Medulla oblongata (tissue), 1 donor: ENCODE results near the gene TCP10L.
"Not testable (repeated sequence)": the region's sequence is repeated elsewhere in the genome, so short reads cannot be mapped to it uniquely, and the experiment has no call there.

Source experiments
- DNase-seq: peaks from one replicate; pipeline ENCODE4 v3.0.0-alpha.2; 2015; ENCODE audit errors: extremely low spot score

The TCP10L gene

DNA sequence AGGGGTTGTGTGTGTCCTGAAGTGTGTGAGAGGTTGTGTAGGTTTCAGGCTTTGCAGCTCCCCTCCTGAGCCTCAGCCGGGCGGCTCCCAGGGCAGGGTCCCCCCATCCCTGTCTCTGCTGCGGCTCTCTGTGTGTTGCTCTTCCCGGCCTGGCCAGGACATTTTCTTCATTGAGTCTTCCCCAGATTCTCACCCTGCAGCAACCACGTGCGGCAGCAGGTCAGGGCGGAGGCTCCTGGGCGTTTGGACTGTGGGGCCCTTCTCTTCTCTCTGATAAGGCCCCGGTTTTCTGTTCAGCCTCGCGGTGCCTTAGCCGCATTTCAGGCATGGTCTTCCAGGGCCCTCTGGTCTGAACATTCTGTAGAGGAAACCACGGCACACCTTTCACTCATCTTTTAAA lies 1.8 kb upstream of the TCP10L start:
- DNase-seq, result no peak

DNA sequence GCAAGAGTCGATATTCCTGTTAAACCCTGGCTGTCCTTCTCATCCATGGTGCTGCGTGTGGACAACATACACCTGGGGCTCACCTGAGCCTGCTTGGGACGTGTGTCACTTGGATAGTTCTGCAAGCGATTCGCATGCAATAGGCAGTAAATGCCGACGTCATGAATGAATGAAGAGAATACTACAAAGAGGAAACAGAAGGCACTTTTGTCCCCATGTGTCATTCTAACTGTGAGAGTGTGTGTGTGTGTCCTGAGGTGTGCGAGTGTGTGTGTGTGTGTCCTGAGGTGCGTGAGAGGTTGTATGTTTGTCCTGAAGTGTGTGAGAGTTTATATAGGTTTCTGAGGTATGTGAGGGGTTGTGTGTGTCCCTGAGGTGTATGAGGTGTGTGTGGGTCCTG lies 647 bp upstream of the TCP10L start:
- DNase-seq, result no peak

DNA sequence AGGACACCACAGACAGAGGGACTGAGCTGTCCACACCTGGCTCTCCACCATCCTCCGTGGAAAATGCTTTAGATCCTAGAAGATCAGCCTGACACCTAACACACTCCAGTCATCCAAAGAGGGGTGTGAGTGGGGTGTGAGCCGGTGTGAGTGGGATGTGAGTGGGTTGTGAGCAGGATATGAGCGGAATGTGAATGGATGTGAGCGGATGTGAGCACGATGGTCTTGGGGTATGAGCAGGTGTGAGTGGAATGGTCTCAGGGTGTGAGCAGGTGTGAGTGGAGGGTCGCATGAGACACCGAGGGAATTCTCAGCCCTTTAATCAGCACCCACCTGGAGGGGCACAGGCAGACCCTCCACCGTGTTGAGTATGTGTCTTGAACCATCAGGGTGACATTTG lies 851 bp downstream of the TCP10L start:
- DNase-seq, result no peak

DNA sequence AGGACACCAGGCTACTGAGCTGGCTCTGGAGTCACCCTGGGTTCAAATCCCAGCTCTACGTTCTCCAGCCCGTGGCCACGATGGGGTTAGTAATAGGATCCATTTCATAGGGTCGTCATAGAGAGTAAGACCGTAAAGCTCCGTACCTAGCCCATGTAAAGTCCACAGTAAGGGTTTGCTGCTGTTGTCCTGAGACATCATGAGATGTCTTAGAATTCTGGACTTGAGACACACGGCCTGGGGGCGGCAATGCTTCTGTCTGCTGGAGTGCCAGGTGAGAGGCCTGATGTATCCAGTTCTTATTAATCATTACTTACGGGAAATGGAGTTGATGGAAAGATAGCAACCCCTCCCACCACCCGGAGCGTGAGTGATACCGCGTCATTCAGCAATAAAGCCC lies 3.6 kb downstream of the TCP10L start:
- DNase-seq, result no peak

DNA sequence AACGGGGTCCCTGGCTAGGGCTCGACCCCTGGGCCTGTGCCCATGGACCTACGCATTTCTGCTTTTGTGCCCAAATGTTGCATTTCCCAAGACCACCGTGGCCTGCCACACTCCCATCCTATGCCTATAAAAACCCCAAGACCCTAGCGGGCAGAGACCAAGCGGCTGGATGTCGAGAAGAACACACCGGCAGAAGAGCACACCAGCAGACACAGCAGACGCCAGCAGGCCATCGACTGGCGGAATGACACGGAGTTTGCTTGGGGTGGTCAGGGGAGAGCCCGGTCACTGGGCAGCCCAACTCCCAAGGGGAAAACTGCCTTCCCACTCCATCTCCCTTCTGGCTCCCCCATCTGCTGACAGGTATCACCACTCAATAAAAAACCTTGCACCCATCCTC lies 4.4 kb downstream of the TCP10L start:
- no peak for DNase-seq

DNA sequence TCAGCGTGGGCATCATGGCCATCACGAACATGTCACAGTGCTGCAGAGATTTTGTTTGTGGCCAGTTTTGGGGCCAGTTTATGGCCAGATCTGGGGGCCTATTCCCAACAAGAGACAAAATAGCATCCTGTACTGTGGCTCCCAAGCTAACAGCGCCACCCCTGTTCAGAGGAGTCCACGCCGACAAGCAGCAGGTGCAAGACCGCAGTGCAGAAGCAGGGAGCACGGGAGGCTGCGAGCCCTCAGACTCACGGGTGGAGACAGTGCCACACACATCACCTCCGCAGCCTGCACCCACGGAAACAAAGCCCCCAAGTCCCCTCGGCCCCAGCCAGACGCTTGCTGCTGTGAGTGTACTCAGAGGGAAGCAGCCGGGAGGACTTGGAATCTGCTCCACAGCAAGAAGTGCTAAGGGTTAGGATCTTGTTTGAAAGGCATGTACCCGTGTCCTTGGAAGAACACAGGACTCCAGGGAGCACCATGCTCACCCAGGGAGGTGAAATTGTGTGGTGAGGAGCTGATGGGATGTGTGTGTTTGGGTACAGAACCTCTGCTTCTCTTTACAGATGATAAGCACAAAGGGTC lies 7.1 kb downstream of the TCP10L start:
- no peak for DNase-seq

DNA sequence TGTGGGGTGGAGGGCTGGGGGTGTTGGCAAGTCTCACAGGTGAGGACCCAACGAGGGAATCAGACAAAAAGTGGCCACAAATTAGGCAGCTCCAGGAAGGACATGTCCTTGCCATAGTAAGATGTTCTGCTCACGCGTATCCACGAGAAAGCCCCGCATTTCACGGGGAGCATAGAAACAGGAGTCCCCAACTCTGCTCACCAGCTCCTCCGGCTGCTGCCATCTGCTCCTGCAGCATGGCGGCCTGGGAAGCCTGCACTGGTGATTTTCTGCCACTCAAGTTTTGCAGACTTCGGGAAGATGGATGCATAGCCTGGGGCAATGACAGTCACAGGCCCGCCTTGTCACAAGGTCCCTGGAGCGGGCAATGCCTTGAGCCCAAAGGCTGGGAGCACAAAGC lies 9.3 kb downstream of the TCP10L start:
- DNase-seq, result no peak

DNA sequence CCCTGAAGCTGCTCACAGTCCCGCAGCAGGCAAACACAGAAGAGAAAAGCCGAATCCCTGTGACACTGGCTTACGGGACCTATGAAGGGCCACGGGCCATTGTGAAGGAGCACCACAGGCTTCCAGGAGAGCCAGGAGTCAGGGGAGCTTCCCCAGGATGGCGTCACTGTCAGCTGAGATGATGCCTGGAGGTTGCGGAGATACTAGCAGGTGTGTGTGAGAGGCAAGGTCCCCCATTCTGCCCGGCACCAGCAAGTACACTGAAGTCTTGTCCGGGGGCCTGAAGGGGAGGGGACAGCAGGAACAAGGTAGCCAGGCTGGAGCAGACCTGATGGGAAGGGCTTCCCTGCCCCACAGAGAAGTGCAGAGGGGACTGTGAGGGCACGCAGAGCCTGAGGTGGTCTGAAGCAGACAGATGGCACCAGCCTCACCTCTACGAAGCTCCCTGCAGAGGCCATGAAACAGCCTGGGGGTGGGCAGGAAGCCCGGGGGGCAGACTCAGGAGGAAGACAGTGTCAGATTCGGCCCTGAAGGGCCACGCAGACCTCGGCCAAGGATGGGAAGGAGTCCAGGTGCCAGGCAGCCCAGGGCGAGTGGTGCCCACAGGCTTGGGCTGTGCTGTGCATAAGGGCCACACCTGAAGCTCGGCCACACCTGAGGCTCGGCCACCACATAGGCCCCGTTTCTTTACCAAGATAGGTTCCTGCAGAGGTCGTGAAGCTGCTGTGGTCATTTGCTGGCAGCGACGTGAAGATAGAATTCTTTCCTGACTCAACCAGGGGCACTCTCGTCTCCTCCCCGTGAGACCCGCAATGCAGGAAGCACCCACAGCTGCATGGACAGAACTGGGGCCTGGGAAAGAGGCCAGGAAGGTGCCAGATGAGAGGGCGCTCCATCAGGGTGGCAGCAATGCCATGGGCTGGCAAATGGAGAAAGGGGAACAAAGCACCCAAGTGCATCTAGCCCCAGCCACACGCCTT lies 10.1 kb downstream of the TCP10L start:
- no peak for DNase-seq

DNA sequence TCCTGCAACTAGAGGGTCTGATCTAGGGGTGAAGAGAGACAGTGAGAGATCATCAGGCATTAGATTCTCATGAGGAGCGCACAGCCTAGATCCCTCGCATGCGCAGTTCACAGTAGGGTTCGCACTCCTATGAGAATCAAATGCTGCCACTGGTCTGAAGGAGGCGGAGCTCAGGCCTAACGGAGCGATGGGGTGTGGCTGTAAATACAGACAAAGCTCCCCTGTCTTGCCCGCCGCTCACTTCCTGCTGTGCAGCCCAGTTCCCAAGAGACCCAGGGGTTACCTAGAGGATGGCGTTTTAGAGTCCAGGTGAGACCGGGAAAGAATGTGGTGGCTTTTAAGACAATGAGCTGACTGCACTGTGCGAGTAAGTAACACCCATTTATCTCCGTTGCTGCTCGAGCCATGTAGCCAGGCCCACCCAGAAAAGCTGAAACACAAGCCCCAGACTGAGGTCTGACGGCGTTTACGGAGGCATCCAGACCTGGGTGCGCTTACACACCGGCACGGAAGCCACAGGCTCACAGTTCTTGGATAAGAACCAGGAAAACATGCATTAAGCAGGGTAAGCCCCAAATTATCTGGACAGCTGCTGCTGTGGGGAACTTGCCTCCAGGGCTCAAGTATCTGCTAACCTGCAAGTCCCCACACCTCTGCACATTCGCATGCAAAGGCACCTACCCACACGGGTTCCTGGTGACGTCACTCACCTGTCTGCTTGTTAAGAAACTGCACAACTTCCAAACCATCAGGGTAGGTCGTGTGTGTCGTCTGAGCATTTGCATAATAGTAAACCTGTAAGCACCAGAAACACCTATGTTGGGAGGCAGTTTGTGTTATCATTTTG lies 12.5 kb downstream of the TCP10L start:
- no peak for DNase-seq

DNA sequence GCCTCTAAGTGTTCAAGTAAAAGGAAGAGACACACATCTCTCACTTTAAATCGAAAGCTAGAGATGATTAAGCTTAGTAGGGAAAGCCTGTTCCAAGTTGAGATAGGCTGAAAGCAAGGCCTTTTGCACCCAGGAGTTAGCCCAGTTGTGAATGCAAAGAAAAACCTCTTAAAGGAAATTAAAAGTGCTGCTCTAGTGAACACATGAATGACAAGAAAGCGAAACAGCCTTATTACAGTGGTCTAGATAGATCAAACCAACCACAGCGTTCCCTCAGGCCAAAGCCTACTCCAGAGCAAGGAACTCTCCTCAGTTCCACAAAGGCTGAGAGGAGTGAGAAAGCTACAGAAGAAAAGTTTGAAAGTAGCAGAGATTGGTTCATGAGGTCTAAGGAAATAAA lies 14.9 kb downstream of the TCP10L start:
- DNase-seq, result no peak

DNA sequence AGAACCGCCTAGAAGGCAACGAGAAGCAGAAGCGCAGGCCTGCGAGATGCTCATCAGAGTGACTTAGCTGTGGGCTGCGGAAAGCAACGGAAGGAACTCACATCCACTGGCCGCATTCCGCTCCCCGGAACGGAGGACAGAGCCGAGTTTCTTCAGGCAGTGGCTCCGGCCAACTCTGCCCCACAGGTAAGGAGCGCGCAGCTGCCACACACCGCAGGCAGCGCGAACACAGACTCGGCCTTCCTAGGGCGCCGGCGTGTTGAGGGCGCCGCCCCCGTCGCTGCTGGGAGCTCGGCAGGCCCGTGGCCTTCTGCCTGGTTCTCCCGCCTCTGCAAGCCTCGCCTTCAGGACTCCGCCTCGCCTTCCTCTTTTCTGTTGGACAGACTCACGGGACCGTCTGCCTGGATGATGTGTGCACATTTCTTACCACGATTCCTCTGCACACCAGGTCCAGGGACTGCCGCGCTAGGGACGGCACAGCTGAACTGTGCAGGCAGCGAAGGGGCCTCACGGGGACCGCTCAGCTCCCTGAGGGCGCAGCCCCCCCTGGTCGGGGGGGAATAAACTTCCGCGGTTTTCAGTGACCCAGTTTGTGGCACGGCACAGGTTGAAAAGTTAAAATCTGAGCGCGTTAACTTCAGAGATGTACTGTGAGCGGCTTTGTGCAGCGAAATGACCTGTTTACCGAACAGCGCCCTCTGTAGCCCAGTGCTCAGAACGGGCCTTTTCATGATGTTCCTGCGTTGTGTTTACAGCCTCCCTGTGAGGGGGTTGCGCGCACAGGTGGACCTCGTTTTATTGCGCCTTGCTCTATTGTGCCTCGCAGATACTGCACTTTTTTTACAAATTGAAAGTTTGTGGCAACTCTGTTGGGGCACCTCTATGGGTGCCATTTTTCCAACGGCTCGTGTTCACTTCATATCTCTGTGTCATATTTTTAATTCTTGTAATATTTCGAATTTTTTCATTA lies 15.8 kb downstream of the TCP10L start:
- peak; percentile 86 for DNase-seq

DNA sequence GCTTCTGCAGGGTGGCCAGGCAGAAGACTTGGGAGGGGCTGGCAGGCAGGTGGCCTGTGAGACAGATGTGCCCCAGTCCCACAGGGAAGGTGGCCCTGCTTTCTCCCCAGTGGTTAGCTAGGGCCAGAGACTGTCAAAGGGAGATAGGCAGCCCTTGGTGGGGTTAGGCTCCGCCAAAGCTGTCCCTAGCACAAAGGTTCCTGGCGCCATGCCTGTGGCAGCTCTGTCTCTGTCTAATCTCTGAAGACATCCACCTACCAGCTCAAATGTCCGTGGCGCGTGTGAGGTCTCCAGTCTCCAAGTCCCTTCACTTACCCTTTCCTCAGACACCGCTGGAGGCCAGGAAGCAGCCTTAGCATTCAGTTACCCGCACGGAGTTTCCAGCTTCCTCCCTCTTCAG lies 17.7 kb downstream of the TCP10L start:
- no peak for DNase-seq

DNA sequence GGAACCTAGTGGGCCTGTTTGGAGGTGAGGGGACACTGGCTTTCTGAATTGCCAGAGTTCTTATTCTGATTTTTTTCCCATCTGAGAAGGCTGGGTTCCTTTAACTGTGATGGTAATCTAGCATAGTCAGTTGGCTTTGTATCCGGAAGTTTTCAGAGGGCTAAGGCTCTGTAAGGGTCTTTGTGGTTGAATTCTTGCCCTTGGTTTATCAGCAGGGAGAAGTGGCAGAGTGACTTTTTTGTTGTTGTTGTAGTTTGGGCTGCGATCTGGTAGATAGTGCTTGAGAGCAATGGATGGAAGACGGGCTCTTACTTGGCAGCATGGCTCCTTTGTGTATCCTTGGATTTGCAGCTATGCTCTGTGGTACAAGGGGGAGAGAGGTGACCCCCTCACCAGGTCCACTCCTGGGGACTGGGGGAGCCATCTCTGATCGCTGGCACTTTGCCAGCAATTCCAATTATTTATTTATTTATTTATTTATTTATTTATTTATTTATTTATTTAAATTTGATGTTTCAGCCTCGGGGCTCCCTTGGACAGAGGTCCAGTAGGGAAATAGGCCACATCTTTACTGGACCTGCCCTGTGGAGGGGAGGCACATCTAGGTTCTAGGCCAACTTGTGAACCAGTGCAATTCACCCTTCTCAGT lies 18.5 kb downstream of the TCP10L start:
- DNase-seq, result no peak

DNA sequence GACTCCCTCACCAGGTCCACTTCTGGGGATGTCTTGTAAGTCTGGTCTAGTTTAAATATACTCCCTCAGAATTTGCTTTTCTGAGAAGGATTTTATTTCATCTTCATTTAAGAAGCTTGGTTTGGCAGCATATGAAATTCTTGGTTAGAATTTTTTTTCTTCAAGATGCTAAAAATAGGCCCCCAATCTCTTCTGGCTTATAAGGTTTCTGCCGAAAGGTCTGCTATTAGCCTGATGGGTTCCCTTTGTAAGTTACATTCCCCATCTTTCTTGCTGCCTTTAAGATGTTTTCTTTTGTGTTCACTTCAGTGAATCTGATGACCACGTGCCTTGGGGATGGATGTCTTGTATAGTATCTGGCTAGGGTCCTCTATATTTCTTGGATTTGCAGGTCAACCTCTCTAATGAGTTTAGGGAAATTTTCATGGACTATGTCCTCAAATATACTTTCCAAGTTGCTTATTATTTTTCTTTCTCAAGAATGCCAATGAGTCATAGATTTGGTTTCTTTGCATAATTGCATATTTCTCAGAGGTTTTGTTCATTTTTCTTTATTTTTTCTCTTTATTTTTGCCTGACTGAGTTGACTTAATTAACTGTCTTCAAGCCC lies 19.4 kb downstream of the TCP10L start:
- DNase-seq, result no peak

DNA sequence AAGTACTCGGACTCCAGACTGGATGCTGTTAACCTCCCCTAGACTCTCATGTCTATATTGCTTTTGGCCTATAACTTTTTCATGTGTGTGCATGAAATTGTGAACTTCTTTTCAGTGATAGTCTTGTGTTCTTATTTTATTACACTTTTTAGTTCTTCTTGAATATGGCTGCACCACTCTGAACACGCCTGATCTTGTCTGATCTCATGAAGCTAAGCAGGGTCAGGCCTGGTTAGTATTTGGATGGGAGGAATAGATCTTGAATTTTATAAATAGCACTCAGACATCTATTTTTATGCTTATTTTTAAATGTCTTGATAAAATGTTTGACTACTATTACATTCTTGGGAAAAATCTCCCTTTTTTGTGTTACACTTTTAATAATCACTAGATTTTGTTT lies 22.4 kb downstream of the TCP10L start:
- no peak for DNase-seq

DNA sequence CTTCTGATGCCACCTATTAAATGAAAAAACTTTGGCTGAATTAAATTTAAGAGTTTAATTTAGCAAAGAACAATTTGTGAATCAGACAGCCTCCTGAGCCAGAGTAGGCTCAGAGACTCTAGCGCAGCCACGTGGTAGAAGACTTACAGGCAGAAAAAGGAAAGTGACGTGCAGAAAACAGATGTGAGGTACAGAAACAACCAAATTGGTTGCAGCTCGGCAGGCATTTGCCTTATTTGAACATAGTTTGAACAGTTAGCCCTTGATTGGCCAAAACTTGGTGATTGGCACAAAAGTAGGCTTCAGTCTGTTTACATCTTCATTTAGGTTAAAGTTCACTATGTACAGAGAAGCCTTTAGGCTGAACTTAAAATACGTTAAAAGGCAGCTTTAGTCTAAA lies 22.9 kb downstream of the TCP10L start:
- DNase-seq, result peak; percentile 19

DNA sequence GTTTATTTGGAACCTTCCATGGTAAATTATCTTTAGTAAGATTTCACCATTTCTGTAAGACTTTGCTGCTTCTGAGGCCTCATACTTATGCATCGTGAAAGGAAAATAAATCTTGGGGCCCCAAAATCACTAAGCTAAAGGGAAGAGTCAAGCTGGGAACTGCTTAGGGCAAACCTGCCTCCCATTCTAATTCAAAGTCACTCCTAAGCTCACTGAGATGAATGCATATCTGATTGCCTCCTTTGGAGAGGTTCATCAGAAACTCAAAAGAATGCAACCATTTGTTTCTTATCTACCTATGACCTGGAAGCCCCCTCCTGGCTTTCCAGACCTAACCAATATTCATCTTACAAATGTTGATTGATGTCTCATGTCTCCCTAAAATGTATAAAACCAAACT lies 23.8 kb downstream of the TCP10L start:
- DNase-seq, result not testable (repeated sequence)

DNA sequence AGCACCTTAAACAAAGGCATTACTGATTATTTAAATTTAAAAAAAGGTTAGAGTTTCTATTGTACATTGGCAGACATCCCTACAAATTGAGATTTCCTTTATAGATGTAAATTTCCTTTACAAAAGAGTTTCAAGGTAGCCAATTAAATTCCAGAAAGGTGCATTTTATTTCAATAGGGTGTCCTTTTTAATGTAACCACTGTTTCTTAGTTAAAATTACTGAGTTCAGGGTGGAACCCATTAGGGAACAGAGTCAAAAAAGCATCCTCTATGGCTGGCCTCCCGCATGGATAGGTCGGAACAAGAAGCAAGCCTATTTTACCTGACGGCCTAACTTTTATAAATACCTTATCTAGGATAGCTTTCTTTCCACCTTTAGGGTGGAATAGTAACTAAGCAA lies 24.4 kb downstream of the TCP10L start:
- no peak for DNase-seq

DNA sequence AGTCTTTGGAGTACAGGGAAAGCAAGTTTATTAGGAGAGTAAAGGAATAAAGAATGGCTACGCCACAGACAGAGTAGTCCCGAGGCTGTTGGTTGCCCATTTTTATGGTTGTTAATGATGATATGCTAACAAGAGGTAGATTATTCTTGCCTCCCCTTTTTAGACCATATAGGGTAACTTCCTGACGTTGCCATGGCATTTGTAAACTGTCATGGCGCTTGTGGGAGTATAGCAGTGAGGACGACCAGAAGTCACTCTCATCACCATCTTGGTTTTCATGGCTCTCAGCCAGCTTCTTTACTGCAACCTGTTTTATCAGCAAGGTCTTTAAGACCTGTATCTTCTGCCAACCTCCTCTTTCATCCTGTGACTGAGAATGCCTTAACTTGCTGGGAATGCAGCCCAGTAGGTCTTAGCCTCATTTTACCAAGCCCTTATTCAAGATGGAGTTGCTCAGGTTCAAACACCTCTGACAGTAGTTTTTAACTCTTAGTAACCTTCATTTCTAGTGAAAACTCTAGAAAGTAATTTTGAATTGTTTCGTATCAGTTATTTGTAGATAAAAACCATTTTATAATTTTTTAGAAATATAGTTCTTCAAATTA lies 26.2 kb downstream of the TCP10L start:
- DNase-seq, result no peak

DNA sequence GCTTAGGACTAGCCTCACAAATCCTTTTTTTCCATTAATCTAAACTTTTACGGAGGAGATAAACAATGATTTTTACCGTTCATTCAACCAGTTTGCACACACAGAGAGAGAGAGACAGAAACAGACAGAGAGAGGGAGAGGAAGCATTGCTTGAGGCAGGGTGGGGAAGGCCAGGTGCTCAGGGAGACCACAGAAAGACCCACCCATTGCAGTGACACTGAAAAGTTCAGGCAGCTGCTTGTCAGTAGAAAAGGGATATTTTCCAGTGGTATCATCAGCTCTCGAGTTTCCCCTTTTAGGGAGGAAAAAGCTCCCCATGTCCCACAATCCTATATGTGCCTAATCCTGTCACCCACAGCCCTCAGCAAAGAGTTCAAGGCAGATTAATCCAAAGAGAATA lies 27.2 kb downstream of the TCP10L start:
- no peak for DNase-seq
